HG02610 (cell line): ENCODE measurements around the gene ALG8.
"Not testable (repeated sequence)": the region's sequence is repeated elsewhere in the genome, so short reads cannot be mapped to it uniquely, and the experiment has no call there.

Experiments
- ATAC-seq: cut with Tn5 transposase; IDR thresholded peaks from one replicate; pipeline ENCODE4 v1.9.1; 2021; ENCODE audit warnings: mild to moderate bottlenecking, moderate library complexity; ENCODE audit not compliant: unreplicated experiment

ALG8 gene

GRCh38 chr11:78139422-78140391, at the start of gene ALG8:
Gene ALG8 (minus strand): TSS chr11:78139626. CDS start chr11:78139588, 38 bp downstream.
- ATAC-seq = peak; percentile 95

- peak; percentile 95 for ATAC-seq
Observed at GRCh38 chr11:78188286-78189173, 49.1 kb upstream of the ALG8 start, which contains the start of the genes KCTD21 and USP35. Gene KCTD21 (minus strand): TSS chr11:78188626. CDS start chr11:78174554, 14,072 bp downstream. Gene USP35 (plus strand): TSS chr11:78188919. CDS start chr11:78196246, 7,327 bp downstream.

GRCh38 chr11:78187366-78188285, 48.2 kb upstream of the ALG8 start:
- ATAC-seq = peak; percentile 19

- ATAC-seq = no peak
Observed at GRCh38 chr11:78181185-78181584, 41.8 kb upstream of the ALG8 start.

- ATAC-seq = no peak
Observed at GRCh38 chr11:78180751-78181150, 41.3 kb upstream of the ALG8 start.

- no peak for ATAC-seq
Observed at GRCh38 chr11:78179459-78180071, 40.1 kb upstream of the ALG8 start.

- ATAC-seq = no peak
Observed at GRCh38 chr11:78177216-78177615, 37.8 kb upstream of the ALG8 start.

- ATAC-seq = no peak
Observed at GRCh38 chr11:78176605-78177141, 37.2 kb upstream of the ALG8 start.

GRCh38 chr11:78175862-78176261, 36.4 kb upstream of the ALG8 start:
- not testable (repeated sequence) for ATAC-seq

GRCh38 chr11:78171951-78172350, 32.5 kb upstream of the ALG8 start:
- ATAC-seq = no peak

- ATAC-seq = no peak
Observed at GRCh38 chr11:78170874-78171549, 31.6 kb upstream of the ALG8 start.

GRCh38 chr11:78170413-78170812, 31.0 kb upstream of the ALG8 start:
- no peak for ATAC-seq

GRCh38 chr11:78168539-78169477, 29.4 kb upstream of the ALG8 start:
- ATAC-seq = no peak

GRCh38 chr11:78166855-78167469, 27.5 kb upstream of the ALG8 start:
- no peak for ATAC-seq

GRCh38 chr11:78164471-78164870, 25.0 kb upstream of the ALG8 start:
- no peak for ATAC-seq

- ATAC-seq = no peak
Observed at GRCh38 chr11:78163828-78164227, 24.4 kb upstream of the ALG8 start.

- ATAC-seq = no peak
Observed at GRCh38 chr11:78161962-78162371, 22.5 kb upstream of the ALG8 start.
